A549 treated with RU486 at 1 μM for 4 hours (cell line): Measurements from ENCODE around the gene EPB41L3. TPM values are rescaled to one million over a fixed set of nuclear protein-coding genes. Genes with fewer than 3 reads are reported as not detected.

Experiments used
- total RNA-seq: library from RNA; stranded (reverse); fragments of 200-300 nt; extraction: Qiagen RNA extraction; gene quantifications from 5 replicates; pipeline ENCODE4 v1.2.3, GENCODE V29; 2022; ENCODE audit warnings: low read depth

Gene EPB41L3
- total RNA-seq: 0.10 to 0.44 TPM (median 0.24 TPM) in 5 replicates

GRCh38 chr18:5543773-5544389, at the start of gene EPB41L3:
EPB41L3 (minus strand) TSS chr18:5543997; CDS start chr18:5489183, 54,814 bp downstream.

Other genes starting within 250 kb of the EPB41L3 start
- gene ZBTB14, start 248.3 kb downstream of the EPB41L3 start, total RNA-seq: 6.1 to 8.1 TPM (median 7.0 TPM) in 5 replicates